ENCODE results near the gene ARSK.

Gene ARSK

GRCh38 chr5:95564450-95564849 lies 9.5 kb downstream of the ARSK start:
- DNase-seq: no peak

DNA sequence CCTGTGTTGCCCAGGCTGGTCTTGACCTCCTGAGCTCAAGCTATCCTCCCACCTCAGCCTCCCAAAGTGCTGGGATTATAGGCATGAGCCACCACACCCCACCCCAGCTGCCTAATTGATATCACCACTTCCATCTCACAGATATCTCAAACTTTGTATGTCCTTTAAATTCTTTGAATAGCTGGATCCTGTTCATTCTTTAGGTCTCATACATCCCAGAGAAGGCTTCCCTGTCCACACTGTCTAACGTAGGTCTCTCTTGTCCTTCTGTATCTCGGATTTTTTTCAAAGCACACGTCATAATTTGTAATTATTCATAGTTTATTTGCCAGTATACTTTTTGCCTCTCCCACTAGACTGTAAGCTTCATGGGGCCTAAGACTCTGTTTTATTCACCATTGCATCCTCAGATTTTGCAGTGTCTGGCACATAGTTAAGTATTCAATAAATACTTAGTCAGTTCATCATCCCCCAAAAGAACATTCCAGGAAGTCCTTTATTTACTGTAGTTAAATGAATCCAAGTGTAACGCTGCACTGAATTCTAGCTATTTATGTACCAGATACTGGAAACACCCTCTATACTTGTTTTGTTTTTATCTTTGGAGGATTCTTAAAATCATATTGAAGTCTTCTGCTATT lies 10.5 kb downstream of the ARSK start:
- DNase-seq: no peak

DNA sequence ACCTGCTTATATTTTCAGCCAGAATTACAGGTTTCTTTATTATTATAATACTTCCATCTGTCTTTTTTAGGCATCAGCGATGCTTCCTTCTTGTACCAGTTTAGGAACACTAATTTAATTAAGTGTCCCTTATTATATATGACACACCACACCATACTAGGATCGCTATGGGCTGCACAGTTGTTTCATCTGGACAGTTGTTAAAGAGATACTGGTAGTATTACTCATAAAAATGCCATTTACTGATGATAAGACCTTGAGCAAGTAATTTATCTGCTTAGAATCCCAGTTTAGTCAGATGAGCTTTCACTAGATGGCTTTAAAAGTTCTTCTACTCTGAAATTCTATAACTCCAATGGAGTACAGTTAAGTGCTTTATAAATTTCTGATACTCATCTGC lies 17.1 kb downstream of the ARSK start:
- no peak for DNase-seq

GRCh38 chr5:95581576-95581975 lies 26.7 kb downstream of the ARSK start:
- no peak for DNase-seq

- no peak for DNase-seq
Observed at GRCh38 chr5:95583992-95584391, 29.1 kb downstream of the ARSK start.

DNA sequence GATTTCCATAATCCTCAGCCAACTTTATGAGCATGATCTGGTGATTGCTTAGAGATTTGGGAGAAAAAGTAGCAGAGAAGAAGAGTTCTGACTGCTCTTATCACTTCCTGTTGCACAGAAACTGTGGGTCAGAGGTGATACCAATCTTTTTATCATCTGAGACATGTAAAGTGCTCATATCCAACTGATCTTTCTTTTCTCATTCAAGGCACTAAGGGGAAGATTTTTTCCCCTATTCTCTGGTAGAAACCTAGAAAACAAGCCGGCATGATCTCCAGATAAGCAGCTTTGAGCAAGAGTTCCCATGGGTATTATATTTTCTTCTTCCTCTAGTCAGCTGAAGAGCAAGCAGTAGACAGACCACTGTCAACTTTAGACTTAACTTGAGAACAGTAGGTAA lies 36.0 kb downstream of the ARSK start:
- DNase-seq: no peak

GRCh38 chr5:95591490-95591901 lies 36.6 kb downstream of the ARSK start:
- DNase-seq: no peak

- DNase-seq: no peak
Observed at GRCh38 chr5:95595289-95595931, 40.5 kb downstream of the ARSK start.

- DNase-seq: no peak
Observed at GRCh38 chr5:95599252-95599651, 44.4 kb downstream of the ARSK start.

- DNase-seq: no peak
Observed at GRCh38 chr5:95600557-95600956, 45.7 kb downstream of the ARSK start.

- DNase-seq: no peak
Observed at GRCh38 chr5:95605786-95606185, 50.9 kb downstream of the ARSK start.

GRCh38 chr5:95606419-95606818 lies 51.5 kb downstream of the ARSK start:
- DNase-seq: no peak

GRCh38 chr5:95609711-95610110 lies 54.8 kb downstream of the ARSK start:
- DNase-seq: no peak

DNA sequence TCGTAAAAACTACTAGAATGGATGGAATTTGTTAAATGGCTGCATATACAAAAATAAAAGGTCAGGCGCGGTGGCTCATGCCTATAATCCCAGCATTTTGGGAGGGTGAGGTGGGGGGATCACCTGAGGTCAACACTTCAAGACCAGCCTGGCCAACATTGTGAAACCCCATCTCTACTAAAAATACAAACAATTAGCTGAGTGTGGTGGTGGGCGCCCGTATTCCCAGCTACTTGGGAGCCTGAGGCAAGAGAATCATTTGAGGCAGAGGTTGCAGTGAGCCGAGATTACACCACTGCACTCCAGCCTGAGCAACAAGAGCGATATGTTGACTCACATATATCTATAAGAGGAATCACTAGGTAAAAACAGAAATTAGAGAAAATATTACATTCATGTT lies 55.6 kb downstream of the ARSK start:
- no peak for DNase-seq

GRCh38 chr5:95611396-95611795 lies 56.5 kb downstream of the ARSK start:
- no peak for DNase-seq

GRCh38 chr5:95613514-95613913 lies 58.6 kb downstream of the ARSK start:
- no peak for DNase-seq

GRCh38 chr5:95615164-95615467 lies 60.2 kb downstream of the ARSK start:
- no peak for DNase-seq

DNA sequence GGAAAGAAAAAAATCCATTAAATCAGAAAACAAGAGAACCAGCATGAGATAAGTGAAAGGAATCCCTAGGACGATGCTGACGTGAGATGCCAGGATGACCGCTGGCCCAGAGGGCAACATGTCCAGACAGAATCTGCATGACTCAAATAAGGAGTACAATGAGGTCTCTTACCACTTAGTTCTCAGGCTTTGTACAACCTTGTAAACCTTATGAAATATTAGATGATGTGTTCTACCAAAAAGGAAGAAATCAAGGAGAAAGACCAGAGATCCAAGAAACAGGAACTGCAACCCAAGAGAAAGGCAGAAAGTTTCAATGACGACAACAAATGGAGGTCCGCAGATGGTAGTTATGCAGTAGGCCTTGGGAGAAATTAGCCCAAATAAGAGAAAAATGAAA lies 62.2 kb downstream of the ARSK start:
- no peak for DNase-seq

- DNase-seq: no peak
Observed at GRCh38 chr5:95619096-95619495, 64.2 kb downstream of the ARSK start.

DNA sequence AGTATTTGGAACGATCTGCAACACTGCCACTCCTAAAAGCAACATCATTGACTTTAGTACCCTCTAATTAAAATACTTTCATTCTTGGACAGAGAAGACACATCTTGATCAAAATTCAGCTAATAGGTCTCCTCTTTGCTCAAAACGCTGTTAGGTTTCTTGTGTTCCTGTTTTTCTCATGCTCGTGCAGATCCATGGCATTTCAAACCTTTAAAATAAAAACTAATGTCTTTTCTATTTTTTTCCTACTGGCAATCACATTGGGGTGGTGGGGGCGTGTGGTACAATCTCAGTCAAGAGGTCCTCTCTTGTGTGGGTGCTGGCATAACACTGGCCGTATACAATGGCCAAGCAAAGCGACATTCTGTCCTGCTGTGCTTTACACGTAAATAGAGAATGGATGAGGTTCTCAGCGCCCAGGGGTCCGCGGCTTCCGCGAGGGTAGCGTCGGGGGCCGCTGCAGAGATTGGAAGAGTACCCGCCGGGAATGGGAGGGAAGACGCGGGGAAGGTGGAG lies 64.7 kb downstream of the ARSK start:
- DNase-seq: no peak

DNA sequence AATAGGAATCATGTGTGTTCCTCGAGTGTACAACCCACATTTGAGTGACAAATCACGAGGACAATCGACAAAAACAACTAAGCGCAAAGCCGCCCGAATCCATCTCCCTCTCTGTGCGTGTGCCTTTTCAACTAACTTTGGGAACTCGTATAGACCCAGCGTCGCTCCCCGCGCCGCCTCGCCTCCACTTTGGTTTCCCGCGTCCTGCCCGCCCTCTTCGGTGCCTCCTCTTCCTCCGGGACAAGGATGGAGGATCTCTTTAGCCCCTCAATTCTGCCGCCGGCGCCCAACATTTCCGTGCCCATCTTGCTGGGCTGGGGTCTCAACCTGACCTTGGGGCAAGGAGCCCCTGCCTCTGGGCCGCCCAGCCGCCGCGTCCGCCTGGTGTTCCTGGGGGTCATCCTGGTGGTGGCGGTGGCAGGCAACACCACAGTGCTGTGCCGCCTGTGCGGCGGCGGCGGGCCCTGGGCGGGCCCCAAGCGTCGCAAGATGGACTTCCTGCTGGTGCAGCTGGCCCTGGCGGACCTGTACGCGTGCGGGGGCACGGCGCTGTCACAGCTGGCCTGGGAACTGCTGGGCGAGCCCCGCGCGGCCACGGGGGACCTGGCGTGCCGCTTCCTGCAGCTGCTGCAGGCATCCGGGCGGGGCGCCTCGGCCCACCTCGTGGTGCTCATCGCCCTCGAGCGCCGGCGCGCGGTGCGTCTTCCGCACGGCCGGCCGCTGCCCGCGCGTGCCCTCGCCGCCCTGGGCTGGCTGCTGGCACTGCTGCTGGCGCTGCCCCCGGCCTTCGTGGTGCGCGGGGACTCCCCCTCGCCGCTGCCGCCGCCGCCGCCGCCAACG lies 65.3 kb downstream of the ARSK start, which contains the start of gene GPR150:
GPR150 (plus strand) TSS at position 58 of the 840 bp plus-strand sequence; CDS start at position 247, 189 bp downstream.
- DNase-seq: peak in 1 of 2 donors; percentile 36

GRCh38 chr5:95620870-95621838 lies 66.3 kb downstream of the ARSK start:
- DNase-seq: peak in 1 of 2 donors; percentile 35
